A673 (cell line): ENCODE data around the gene GSG1L.

Experiments
- EZH2 ChIP-seq: fragments of 200-600 bp; sonication (generic); IDR thresholded peaks from 2 replicates; pipeline ENCODE4 v1.6.1; 2017; ENCODE audit warnings: borderline replicate concordance, low read depth, mild to moderate bottlenecking, mixed read lengths, antibody characterized with exemption, low read length; ENCODE audit not compliant: poor library complexity, severe bottlenecking
- TF ChIP-seq, protein P1 (sequence below): fragments of 300-800, 200-600 bp; sonication (generic); conservative IDR thresholded peaks from 2 replicates; pipeline ENCODE4 v1.5.1; 2017; ENCODE audit warnings: low read depth, mild to moderate bottlenecking, antibody characterized with exemption, low read length, moderate library complexity, mixed read lengths

DNA sequence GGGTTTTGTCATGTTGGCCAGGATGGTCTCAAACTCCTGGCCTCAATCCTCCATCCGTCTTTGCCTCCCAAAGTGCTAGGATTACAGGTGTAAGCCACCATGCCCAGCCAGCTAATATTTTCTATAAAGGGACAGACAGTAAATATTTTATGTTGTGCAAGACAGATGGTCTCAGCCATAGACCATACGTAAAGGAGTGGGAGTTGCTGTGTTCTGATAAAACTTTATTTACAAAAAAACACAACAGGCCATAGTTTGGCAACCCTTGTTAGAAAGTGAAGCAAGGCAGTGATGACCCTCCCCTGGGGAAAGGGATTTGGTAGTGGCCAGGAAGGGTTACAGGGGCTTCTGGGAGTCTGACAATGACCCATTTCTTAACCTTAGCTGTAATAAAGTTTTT lies 119.7 kb downstream of the GSG1L start:
- TF ChIP-seq, protein P1, sequence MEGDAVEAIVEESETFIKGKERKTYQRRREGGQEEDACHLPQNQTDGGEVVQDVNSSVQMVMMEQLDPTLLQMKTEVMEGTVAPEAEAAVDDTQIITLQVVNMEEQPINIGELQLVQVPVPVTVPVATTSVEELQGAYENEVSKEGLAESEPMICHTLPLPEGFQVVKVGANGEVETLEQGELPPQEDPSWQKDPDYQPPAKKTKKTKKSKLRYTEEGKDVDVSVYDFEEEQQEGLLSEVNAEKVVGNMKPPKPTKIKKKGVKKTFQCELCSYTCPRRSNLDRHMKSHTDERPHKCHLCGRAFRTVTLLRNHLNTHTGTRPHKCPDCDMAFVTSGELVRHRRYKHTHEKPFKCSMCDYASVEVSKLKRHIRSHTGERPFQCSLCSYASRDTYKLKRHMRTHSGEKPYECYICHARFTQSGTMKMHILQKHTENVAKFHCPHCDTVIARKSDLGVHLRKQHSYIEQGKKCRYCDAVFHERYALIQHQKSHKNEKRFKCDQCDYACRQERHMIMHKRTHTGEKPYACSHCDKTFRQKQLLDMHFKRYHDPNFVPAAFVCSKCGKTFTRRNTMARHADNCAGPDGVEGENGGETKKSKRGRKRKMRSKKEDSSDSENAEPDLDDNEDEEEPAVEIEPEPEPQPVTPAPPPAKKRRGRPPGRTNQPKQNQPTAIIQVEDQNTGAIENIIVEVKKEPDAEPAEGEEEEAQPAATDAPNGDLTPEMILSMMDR, result no peak
- no peak for TF ChIP-seq EZH2
